Astrocyte (in vitro differentiated cells and primary cell): Measurements from ENCODE around the gene BPIFB1. TPM values are rescaled to one million over a fixed set of nuclear protein-coding genes. Genes with fewer than 3 reads are reported as not detected.

ENCODE experiments used
- DNase-seq: peaks from one replicate; pipeline ENCODE4 v3.0.0-alpha.2; 2010; ENCODE audit warnings: low read depth
- FAIRE-seq: peaks from 2 replicates; lab custom pipeline; 2011; peaks lifted over from hg19 to GRCh38; lab: Jason Lieb, UNC
- H2AFZ ChIP-seq: 2 replicates; pipeline ENCODE4 v1.6.0; 2012; ENCODE audit warnings: low read depth, low read length, inconsistent platforms
- H3K27ac ChIP-seq: 2 replicates; pipeline ENCODE4 v1.5.1; 2011; ENCODE audit warnings: low read depth, low read length, inconsistent platforms
- H3K27me3 ChIP-seq: 2 replicates; pipeline ENCODE4 v1.6.0; 2011; ENCODE audit warnings: low read length, inconsistent platforms; ENCODE audit not compliant: insufficient read depth
- H3K36me3 ChIP-seq: 2 replicates; pipeline ENCODE4 v1.5.1; 2011; ENCODE audit warnings: low read length, inconsistent platforms; ENCODE audit not compliant: insufficient read depth
- H3K4me1 ChIP-seq: 2 replicates; pipeline ENCODE4 v1.5.1; 2011; ENCODE audit warnings: low read length, inconsistent platforms; ENCODE audit not compliant: insufficient read depth
- H3K4me2 ChIP-seq: 2 replicates; pipeline ENCODE4 v1.6.0; 2012; ENCODE audit warnings: low read length, inconsistent platforms
- H3K4me3 ChIP-seq: 2 replicates; pipeline ENCODE4 v1.5.1; 2011; ENCODE audit warnings: low read depth, mild to moderate bottlenecking, low read length, inconsistent platforms; ENCODE audit not compliant: insufficient read depth
- H3K79me2 ChIP-seq: 2 replicates; pipeline ENCODE4 v1.6.0; 2012; ENCODE audit warnings: mild to moderate bottlenecking, low read length, inconsistent platforms; ENCODE audit not compliant: insufficient read depth
- H3K9ac ChIP-seq: 2 replicates; pipeline ENCODE4 v1.6.0; 2012; ENCODE audit warnings: mild to moderate bottlenecking, low read length, inconsistent platforms
- H3K9me3 ChIP-seq: 2 replicates; pipeline ENCODE4 v1.5.1; 2012; ENCODE audit warnings: low read depth, mild to moderate bottlenecking, low read length, inconsistent platforms; ENCODE audit not compliant: insufficient read depth
- H4K20me1 ChIP-seq: 2 replicates; pipeline ENCODE4 v1.6.0; 2012; ENCODE audit warnings: low read length, inconsistent platforms; ENCODE audit not compliant: insufficient read depth
- H3K27ac Mint-ChIP-seq: one replicate; pipeline ENCODE4 v1.8.0; 2021; ENCODE audit warnings: mild to moderate bottlenecking, mixed read lengths; ENCODE audit not compliant: unreplicated experiment
- H3K27me3 Mint-ChIP-seq: one replicate; pipeline ENCODE4 v1.8.0; 2021; ENCODE audit warnings: low read depth, mixed read lengths; ENCODE audit not compliant: unreplicated experiment
- H3K36me3 Mint-ChIP-seq: one replicate; pipeline ENCODE4 v1.8.0; 2021; ENCODE audit warnings: low read depth, mixed read lengths; ENCODE audit not compliant: unreplicated experiment
- H3K4me1 Mint-ChIP-seq: one replicate; pipeline ENCODE4 v1.8.0; 2021; ENCODE audit warnings: low read depth, mixed read lengths; ENCODE audit not compliant: unreplicated experiment
- H3K4me3 Mint-ChIP-seq: one replicate; pipeline ENCODE4 v1.8.0; 2021; ENCODE audit warnings: mild to moderate bottlenecking, moderate library complexity, mixed read lengths; ENCODE audit not compliant: unreplicated experiment
- H3K9me3 Mint-ChIP-seq: one replicate; pipeline ENCODE4 v1.8.0; 2021; ENCODE audit warnings: mild to moderate bottlenecking, mixed read lengths; ENCODE audit not compliant: unreplicated experiment
- EZH2 ChIP-seq: IDR thresholded peaks from 2 replicates; pipeline ENCODE4 v1.6.1; 2012; ENCODE audit warnings: mild to moderate bottlenecking, low read length, inconsistent platforms; ENCODE audit not compliant: insufficient read depth
- total RNA-seq: library from RNA; stranded (reverse); gene quantifications from 2 replicates; pipeline ENCODE4 v1.2.1, GENCODE V29; 2021
- TF ChIP-seq, protein P1 (sequence below): IDR thresholded peaks from 2 replicates; pipeline ENCODE4 v1.5.1; 2011; ENCODE audit warnings: low read depth, mild to moderate bottlenecking, inconsistent platforms, low read length, moderate library complexity; ENCODE audit not compliant: insufficient read depth

Gene BPIFB1
- total RNA-seq, 1 donor from 2014 or later = not detected

DNA sequence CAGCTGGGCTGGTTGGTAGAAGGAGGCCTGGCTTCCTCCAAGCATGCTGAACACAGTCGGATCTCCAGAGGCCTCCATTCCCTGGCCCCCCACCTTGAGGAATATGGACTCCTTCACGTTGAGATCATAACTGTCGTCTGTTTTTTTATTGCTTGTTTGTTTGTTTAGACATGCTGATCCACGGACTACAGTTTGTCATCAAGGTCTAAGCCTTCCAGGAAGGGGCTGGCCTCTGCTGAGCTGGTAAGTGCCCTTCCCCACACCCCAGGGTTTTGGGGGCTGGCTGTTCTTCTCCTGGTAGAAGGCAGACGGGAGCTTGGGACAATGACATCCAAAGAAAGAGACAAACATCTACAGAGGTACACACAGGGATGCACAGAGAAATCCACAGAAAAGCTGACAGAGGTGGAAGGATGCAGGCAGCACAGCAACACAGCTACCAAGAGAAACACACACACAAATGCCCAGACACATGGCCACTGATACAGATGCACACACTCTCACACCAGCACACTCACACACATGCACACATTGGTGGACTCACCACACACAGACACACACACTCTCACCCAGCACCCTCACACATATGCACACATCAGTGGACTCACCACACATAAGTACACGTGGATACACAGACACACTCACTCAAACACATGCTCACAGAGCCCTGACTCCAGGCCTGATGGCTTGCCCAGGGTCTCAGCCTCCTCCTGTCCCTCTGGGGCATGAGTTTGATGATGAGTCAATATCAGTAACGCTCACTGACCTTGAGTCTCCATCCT, 40.5 kb upstream of the BPIFB1 start:
- peaks cover 1% of the 10 kb centered on the region for H3K36me3 Mint-ChIP-seq
- H3K27me3 Mint-ChIP-seq = peaks cover 60% of the 10 kb centered on the region
- no peak overlapping the region for H3K27ac ChIP-seq
- no peaks in the 10 kb centered on the region for H3K4me1 Mint-ChIP-seq
- H3K79me2 ChIP-seq = no peaks in the 10 kb centered on the region
- no peaks in the 10 kb centered on the region for H3K27me3 ChIP-seq
- FAIRE-seq = no peak
- H4K20me1 ChIP-seq = no peaks in the 10 kb centered on the region
- no peak overlapping the region for H3K4me2 ChIP-seq
- no peak overlapping the region for H2AFZ ChIP-seq
- H3K4me1 ChIP-seq = no peaks in the 10 kb centered on the region
- H3K9ac ChIP-seq = no peak overlapping the region
- H3K9me3 ChIP-seq = no peaks in the 10 kb centered on the region
- no peak for DNase-seq
- no peak for TF ChIP-seq EZH2
- TF ChIP-seq, protein P1, sequence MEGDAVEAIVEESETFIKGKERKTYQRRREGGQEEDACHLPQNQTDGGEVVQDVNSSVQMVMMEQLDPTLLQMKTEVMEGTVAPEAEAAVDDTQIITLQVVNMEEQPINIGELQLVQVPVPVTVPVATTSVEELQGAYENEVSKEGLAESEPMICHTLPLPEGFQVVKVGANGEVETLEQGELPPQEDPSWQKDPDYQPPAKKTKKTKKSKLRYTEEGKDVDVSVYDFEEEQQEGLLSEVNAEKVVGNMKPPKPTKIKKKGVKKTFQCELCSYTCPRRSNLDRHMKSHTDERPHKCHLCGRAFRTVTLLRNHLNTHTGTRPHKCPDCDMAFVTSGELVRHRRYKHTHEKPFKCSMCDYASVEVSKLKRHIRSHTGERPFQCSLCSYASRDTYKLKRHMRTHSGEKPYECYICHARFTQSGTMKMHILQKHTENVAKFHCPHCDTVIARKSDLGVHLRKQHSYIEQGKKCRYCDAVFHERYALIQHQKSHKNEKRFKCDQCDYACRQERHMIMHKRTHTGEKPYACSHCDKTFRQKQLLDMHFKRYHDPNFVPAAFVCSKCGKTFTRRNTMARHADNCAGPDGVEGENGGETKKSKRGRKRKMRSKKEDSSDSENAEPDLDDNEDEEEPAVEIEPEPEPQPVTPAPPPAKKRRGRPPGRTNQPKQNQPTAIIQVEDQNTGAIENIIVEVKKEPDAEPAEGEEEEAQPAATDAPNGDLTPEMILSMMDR = no peak
- H3K36me3 ChIP-seq = no peaks in the 10 kb centered on the region
- no peak overlapping the region for H3K27ac Mint-ChIP-seq
- peaks cover 7% of the 10 kb centered on the region for H3K9me3 Mint-ChIP-seq
- no peak overlapping the region for H3K4me3 ChIP-seq
- no peak overlapping the region for H3K4me3 Mint-ChIP-seq

DNA sequence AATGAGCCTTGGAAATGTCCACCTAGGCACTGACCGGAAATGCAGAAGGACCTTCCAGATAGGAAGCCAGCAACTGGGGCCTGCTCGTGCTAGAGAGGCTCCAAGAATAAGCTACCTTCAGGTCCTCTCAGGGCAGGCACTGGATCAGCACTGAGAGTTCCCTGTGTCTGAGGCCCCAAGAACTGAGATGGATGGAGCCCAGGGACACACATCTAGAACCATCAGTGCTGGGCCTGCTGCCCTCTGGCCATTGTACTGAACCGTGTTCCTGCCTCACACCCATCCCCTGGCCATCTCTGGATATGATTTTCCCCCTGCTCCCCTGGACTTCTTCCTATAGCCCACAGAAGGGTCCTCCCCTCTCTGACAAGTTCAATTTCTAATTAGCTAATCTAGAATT, 36.9 kb upstream of the BPIFB1 start:
- Histone ChIP-seq H3K4me2 (no peak overlapping the region), H4K20me1 (no peaks in the 10 kb centered on the region), H3K36me3 (no peaks in the 10 kb centered on the region), H3K9me3 (no peaks in the 10 kb centered on the region), H3K9ac (no peak overlapping the region), H3K27me3 (no peaks in the 10 kb centered on the region), H2AFZ (no peak overlapping the region), H3K27ac (no peak overlapping the region), H3K4me3 (no peak overlapping the region), H3K4me1 (no peaks in the 10 kb centered on the region), H3K79me2 (no peaks in the 10 kb centered on the region)
- no peak overlapping the region for H3K4me3 Mint-ChIP-seq
- peaks cover 1% of the 10 kb centered on the region for H3K9me3 Mint-ChIP-seq
- DNase-seq (no peak), FAIRE-seq (no peak)
- no peak for TF ChIP-seq EZH2
- TF ChIP-seq, protein P1 = no peak
- no peaks in the 10 kb centered on the region for H3K36me3 Mint-ChIP-seq
- H3K4me1 Mint-ChIP-seq = no peaks in the 10 kb centered on the region
- no peak overlapping the region for H3K27ac Mint-ChIP-seq
- H3K27me3 Mint-ChIP-seq = peaks cover 55% of the 10 kb centered on the region

DNA sequence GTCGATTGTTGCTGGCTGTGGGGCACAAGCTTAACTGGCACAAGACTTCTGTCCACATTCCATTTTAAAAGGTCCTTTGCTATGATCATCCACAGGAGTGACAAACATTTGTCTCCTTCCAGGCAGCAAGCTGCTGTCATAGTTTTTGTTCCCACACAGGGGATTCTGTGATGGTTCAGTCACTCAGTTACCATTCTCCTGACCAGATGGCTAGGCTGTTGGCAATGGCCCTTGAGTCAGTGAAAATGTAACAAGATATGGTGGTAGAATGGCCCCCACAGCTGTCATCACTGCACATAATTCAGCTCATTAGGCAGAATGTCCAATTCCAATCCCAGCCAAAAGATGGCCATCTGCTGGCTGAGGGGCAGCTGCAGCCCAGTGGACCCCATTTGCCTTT, 33.6 kb upstream of the BPIFB1 start:
- no peak overlapping the region for H3K9ac ChIP-seq
- H3K9me3 ChIP-seq = no peaks in the 10 kb centered on the region
- TF ChIP-seq, protein P1 = no peak
- TF ChIP-seq EZH2 = no peak
- no peaks in the 10 kb centered on the region for H3K27me3 ChIP-seq
- no peaks in the 10 kb centered on the region for H3K4me1 Mint-ChIP-seq
- no peak overlapping the region for H3K4me2 ChIP-seq
- no peak overlapping the region for H3K4me3 Mint-ChIP-seq
- peaks cover 28% of the 10 kb centered on the region for H3K27me3 Mint-ChIP-seq
- H3K36me3 Mint-ChIP-seq = no peaks in the 10 kb centered on the region
- no peak overlapping the region for H3K27ac Mint-ChIP-seq
- H3K4me3 ChIP-seq = no peak overlapping the region
- no peaks in the 10 kb centered on the region for H4K20me1 ChIP-seq
- H3K4me1 ChIP-seq = no peaks in the 10 kb centered on the region
- peaks cover 1% of the 10 kb centered on the region for H3K9me3 Mint-ChIP-seq
- no peak overlapping the region for H3K27ac ChIP-seq
- no peak overlapping the region for H2AFZ ChIP-seq
- no peaks in the 10 kb centered on the region for H3K79me2 ChIP-seq
- FAIRE-seq (no peak), DNase-seq (no peak)
- H3K36me3 ChIP-seq = no peaks in the 10 kb centered on the region
